Fibroblast of lung (primary cell): Measurements from ENCODE around the gene NAGPA. TPM values are rescaled to one million over a fixed set of nuclear protein-coding genes. Genes with fewer than 3 reads are reported as not detected.

Experiments
- DNase-seq, 2 donors: peaks; one replicate each; pipeline versions ENCODE4 v3.0.0 to v3.0.0-alpha.2; 2010; ENCODE audit warnings: low read depth in 2 of 2
- H2AFZ ChIP-seq: 2 replicates; pipeline ENCODE4 v1.5.1; 2012; ENCODE audit warnings: low read length, control low read depth, inconsistent platforms
- H3K27ac ChIP-seq: 2 replicates; pipeline ENCODE4 v1.5.1; 2011; ENCODE audit warnings: low read length, control low read depth; ENCODE audit not compliant: insufficient read depth
- H3K27me3 ChIP-seq: 2 replicates; pipeline ENCODE4 v1.5.1; 2011; ENCODE audit warnings: mild to moderate bottlenecking, low read length; ENCODE audit not compliant: control insufficient read depth, insufficient read depth
- H3K36me3 ChIP-seq: 2 replicates; pipeline ENCODE4 v1.5.1; 2011; ENCODE audit warnings: low read length; ENCODE audit not compliant: control insufficient read depth, insufficient read depth
- H3K4me1 ChIP-seq: 2 replicates; pipeline ENCODE4 v1.5.1; 2011; ENCODE audit warnings: low read length; ENCODE audit not compliant: control insufficient read depth, insufficient read depth; ENCODE audit errors: extremely low read depth
- H3K4me2 ChIP-seq: 2 replicates; pipeline ENCODE4 v1.5.1; 2011; ENCODE audit warnings: low read length, control low read depth; ENCODE audit not compliant: insufficient read depth; ENCODE audit errors: extremely low read depth
- H3K4me3 ChIP-seq, 4 experiments: fragments of 200-600 bp in 1 of 4; sonication (generic) in 1 of 4; replicated peaks in 1 of 4; 2 replicates each; pipeline ENCODE4 v1.5.1; 2011 to 2016; ENCODE audit warnings: low read length in 4 of 4, low read depth in 3 of 4, mild to moderate bottlenecking in 3 of 4, control low read depth in 2 of 4, inconsistent platforms in 1 of 4, mixed read lengths in 1 of 4; ENCODE audit not compliant: insufficient read depth in 1 of 4; ENCODE audit errors: control extremely low read depth in 1 of 4
- H3K79me2 ChIP-seq: 2 replicates; pipeline ENCODE4 v1.5.1; 2012; ENCODE audit warnings: mild to moderate bottlenecking, low read length, inconsistent platforms; ENCODE audit not compliant: control insufficient read depth, insufficient read depth
- H3K9ac ChIP-seq: 2 replicates; pipeline ENCODE4 v1.5.1; 2011; ENCODE audit warnings: mild to moderate bottlenecking, low read length, control low read depth; ENCODE audit not compliant: insufficient read depth
- H3K9me3 ChIP-seq: 2 replicates; pipeline ENCODE4 v1.5.1; 2012; ENCODE audit warnings: low read depth, low read length; ENCODE audit not compliant: control insufficient read depth, insufficient read depth
- H4K20me1 ChIP-seq: 2 replicates; pipeline ENCODE4 v1.5.1; 2011; ENCODE audit warnings: low read length; ENCODE audit not compliant: control insufficient read depth, insufficient read depth; ENCODE audit errors: extremely low read depth
- EZH2 ChIP-seq: IDR thresholded peaks from 2 replicates; pipeline ENCODE4 v1.5.1; 2012; ENCODE audit warnings: low read length, control low read depth, mild to moderate bottlenecking; ENCODE audit errors: missing control alignments
- polyA plus RNA-seq, 2 donors: library from polyadenylated mRNA; depleted of rRNA in 1 of 2; stranded (reverse) in 1 of 2; unstranded in 1 of 2; fragments of >200 nt; gene quantifications; 2 replicates each; pipeline ENCODE4 v1.2.1, GENCODE V29; 2011 to 2012; ENCODE audit warnings: missing spikeins in 1 of 2
- total RNA-seq: library from RNA; depleted of rRNA; stranded (reverse); fragments of >200 nt; gene quantifications from 2 replicates; pipeline ENCODE4 v1.2.1, GENCODE V29; 2014
- TF ChIP-seq, protein P1 (sequence below), 2 donors: IDR thresholded peaks in 1 of 2; conservative IDR thresholded peaks in 1 of 2; 1 replicate in 1 of 2; 2 replicates in 1 of 2; pipeline ENCODE4 v1.5.1; 2011 to 2012; ENCODE audit warnings: low read length in 2 of 2, control low read depth in 1 of 2, inconsistent platforms in 1 of 2, low read depth in 1 of 2, mild to moderate bottlenecking in 1 of 2

Gene NAGPA
- total and polyA plus RNA-seq, 2 donors (not counting 1 experiment from before 2014, with no cell fraction given): 9.7 to 17.7 TPM

DNA sequence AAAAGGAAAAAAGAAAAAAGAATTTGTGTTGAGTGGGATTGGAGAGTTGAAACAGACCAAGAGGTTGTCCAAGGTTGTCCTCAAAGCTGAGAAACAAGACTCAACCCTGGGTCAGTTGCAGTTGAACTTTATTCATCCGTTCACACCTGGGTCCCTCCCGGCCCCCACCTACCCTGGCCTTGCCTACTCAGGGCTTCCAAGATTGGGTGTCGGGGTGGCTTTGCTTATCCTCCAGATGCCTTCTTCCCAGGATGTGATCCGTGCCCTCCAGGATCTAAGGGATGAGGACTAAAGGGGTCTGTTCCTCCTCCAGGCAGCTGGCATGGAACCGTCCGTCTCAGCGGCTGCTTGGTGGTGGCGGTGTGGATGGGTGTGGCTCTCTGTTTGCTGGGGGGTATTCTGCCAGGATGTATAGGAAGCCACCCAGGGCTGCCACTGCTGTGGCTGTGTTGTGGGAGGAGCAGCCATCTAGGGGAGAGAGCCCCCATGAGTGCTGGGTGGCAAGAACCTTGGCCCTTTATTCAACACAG lies 10.3 kb upstream of the NAGPA start:
- Histone ChIP-seq H3K9ac (no peak overlapping the region), H3K36me3 (no peaks in the 10 kb centered on the region), H3K9me3 (no peaks in the 10 kb centered on the region), H3K4me2 (no peak overlapping the region), H4K20me1 (no peaks in the 10 kb centered on the region), H3K4me3 (no peak overlapping the region), H3K27ac (no peak overlapping the region), H3K27me3 (no peaks in the 10 kb centered on the region), H3K79me2 (no peaks in the 10 kb centered on the region), H3K4me1 (no peaks in the 10 kb centered on the region), H2AFZ (no peak overlapping the region)
- TF ChIP-seq EZH2: no peak
- TF ChIP-seq, protein P1, sequence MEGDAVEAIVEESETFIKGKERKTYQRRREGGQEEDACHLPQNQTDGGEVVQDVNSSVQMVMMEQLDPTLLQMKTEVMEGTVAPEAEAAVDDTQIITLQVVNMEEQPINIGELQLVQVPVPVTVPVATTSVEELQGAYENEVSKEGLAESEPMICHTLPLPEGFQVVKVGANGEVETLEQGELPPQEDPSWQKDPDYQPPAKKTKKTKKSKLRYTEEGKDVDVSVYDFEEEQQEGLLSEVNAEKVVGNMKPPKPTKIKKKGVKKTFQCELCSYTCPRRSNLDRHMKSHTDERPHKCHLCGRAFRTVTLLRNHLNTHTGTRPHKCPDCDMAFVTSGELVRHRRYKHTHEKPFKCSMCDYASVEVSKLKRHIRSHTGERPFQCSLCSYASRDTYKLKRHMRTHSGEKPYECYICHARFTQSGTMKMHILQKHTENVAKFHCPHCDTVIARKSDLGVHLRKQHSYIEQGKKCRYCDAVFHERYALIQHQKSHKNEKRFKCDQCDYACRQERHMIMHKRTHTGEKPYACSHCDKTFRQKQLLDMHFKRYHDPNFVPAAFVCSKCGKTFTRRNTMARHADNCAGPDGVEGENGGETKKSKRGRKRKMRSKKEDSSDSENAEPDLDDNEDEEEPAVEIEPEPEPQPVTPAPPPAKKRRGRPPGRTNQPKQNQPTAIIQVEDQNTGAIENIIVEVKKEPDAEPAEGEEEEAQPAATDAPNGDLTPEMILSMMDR (conservative IDR thresholded peaks at IDR 0.05 in 1 of 2, IDR thresholded peaks at IDR 0.05 in 1 of 2; ENCODE audit: low read depth in 1 of 2, low read length in 2 of 2): no peak
- DNase-seq: no peak

DNA sequence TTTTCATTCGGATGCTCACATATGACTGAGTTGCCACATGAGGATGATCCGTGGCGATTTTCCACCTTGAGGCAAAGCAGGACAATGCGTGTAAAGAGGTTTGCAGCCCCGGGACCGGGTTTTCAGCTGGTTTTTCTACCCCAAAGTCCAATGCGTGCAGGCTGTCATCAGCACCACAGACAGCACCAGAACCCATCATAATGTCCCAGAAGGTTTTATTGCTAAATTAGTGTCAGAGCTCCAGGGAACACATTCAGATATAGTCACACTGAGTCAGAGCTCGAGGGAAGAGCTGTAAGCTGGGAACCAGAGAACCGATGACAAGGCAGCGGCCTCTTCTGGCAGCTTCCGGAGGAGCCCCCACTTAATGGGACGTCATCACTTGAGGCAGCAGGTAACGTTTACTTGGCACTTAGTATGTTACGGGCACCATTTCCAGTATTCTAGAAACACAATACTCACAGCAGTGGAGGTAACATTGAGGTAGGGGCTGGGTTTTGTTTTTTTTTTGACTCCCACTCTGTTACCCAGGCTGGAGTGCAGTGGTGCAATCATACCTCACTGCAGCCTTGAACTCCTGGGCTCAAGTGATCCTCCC lies 8.9 kb upstream of the NAGPA start:
- no peak overlapping the region for H3K4me3 ChIP-seq
- no peaks in the 10 kb centered on the region for H3K27me3 ChIP-seq
- no peak overlapping the region for H3K9ac ChIP-seq
- H3K36me3 ChIP-seq: no peaks in the 10 kb centered on the region
- peak in 1 of 2 donors; percentile 67 for DNase-seq
- H3K79me2 ChIP-seq: no peaks in the 10 kb centered on the region
- H4K20me1 ChIP-seq: no peaks in the 10 kb centered on the region
- TF ChIP-seq EZH2: no peak
- TF ChIP-seq, protein P1 (conservative IDR thresholded peaks at IDR 0.05 in 1 of 2, IDR thresholded peaks at IDR 0.05 in 1 of 2; ENCODE audit: low read depth in 1 of 2, low read length in 2 of 2): no peak
- H3K4me1 ChIP-seq: no peaks in the 10 kb centered on the region
- H3K9me3 ChIP-seq: no peaks in the 10 kb centered on the region
- H3K4me2 ChIP-seq: no peak overlapping the region
- no peak overlapping the region for H3K27ac ChIP-seq
- H2AFZ ChIP-seq: no peak overlapping the region

DNA sequence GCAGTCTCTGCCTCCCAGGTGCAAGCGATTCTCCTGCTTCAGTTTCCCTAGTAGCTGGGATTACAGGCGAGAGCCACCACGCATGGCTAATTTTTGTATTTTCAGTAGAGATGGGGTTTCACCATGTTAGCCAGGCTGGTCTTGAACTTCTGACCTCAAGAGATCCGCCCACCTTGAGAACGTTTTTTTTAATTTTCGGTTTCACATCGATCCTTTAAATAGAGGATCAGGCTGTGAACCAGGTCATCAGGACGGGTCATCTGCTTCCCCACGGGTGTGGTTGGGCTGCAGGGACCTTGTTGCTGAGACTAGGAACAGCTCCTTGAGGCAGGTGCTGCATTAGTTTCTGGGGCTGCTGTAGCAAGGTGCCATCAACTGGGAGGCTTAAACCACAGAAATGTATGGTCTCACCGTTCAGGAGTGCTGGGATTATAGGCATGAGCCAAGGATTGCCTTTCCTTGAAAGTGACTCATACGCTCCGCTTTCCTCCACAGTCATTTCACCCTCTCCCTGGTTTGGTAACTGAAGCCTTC lies 7.9 kb upstream of the NAGPA start:
- no peak overlapping the region for H3K9ac ChIP-seq
- no peaks in the 10 kb centered on the region for H3K36me3 ChIP-seq
- H3K4me2 ChIP-seq: no peak overlapping the region
- H3K27ac ChIP-seq: no peak overlapping the region
- no peaks in the 10 kb centered on the region for H4K20me1 ChIP-seq
- no peaks in the 10 kb centered on the region for H3K9me3 ChIP-seq
- no peaks in the 10 kb centered on the region for H3K4me1 ChIP-seq
- H3K27me3 ChIP-seq: no peaks in the 10 kb centered on the region
- no peak for TF ChIP-seq EZH2
- TF ChIP-seq, protein P1 (conservative IDR thresholded peaks at IDR 0.05 in 1 of 2, IDR thresholded peaks at IDR 0.05 in 1 of 2; ENCODE audit: low read depth in 1 of 2, low read length in 2 of 2): no peak
- peak in 1 of 2 donors; percentile 93 for DNase-seq
- H3K79me2 ChIP-seq: no peaks in the 10 kb centered on the region
- no peak overlapping the region for H2AFZ ChIP-seq
- H3K4me3 ChIP-seq: no peak overlapping the region
